Lower leg skin (tissue), 3 donors: ENCODE results near the gene CDX1.

Experiments
- POLR2A ChIP-seq, 2 donors: fragments of 450-650 bp; IDR thresholded peaks; one replicate each; pipeline ENCODE4 v1.6.1; 2016 to 2017; ENCODE audit warnings: antibody characterized with exemption in 2 of 2, mild to moderate bottlenecking in 1 of 2, moderate library complexity in 1 of 2
- TF ChIP-seq, protein P1 (sequence below), 3 donors: fragments of 450-650 bp; IDR thresholded peaks; one replicate each; pipeline ENCODE4 v1.5.1; 2016; ENCODE audit warnings: antibody characterized with exemption in 3 of 3, mild to moderate bottlenecking in 3 of 3, moderate library complexity in 2 of 3

DNA sequence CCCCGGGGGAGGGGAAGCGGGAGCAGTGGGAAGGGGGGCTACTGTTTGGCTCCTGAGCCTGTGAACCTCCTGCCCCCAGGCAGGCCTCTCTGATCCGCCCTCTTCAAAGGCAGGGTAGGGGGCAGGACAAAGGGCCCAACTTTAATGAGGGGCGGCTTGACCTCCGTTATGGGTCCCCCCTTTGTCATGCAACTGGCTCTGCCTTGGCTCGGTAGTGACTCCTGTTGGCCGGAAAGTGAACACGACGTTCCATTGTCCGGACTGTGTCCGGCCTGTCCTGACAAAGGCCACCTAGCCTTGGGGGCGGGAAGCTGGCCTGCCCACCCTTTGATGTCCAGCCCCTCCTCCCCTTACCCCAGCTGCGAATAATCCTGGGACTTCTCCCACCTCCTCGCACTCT, 1.3 kb downstream of the CDX1 start:
- TF ChIP-seq, protein P1, sequence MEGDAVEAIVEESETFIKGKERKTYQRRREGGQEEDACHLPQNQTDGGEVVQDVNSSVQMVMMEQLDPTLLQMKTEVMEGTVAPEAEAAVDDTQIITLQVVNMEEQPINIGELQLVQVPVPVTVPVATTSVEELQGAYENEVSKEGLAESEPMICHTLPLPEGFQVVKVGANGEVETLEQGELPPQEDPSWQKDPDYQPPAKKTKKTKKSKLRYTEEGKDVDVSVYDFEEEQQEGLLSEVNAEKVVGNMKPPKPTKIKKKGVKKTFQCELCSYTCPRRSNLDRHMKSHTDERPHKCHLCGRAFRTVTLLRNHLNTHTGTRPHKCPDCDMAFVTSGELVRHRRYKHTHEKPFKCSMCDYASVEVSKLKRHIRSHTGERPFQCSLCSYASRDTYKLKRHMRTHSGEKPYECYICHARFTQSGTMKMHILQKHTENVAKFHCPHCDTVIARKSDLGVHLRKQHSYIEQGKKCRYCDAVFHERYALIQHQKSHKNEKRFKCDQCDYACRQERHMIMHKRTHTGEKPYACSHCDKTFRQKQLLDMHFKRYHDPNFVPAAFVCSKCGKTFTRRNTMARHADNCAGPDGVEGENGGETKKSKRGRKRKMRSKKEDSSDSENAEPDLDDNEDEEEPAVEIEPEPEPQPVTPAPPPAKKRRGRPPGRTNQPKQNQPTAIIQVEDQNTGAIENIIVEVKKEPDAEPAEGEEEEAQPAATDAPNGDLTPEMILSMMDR (IDR thresholded peaks at IDR 0.05), result no peak
- no peak for TF ChIP-seq POLR2A (IDR thresholded peaks at IDR 0.05)
